ENCODE results near the gene ADAM12.

DNA sequence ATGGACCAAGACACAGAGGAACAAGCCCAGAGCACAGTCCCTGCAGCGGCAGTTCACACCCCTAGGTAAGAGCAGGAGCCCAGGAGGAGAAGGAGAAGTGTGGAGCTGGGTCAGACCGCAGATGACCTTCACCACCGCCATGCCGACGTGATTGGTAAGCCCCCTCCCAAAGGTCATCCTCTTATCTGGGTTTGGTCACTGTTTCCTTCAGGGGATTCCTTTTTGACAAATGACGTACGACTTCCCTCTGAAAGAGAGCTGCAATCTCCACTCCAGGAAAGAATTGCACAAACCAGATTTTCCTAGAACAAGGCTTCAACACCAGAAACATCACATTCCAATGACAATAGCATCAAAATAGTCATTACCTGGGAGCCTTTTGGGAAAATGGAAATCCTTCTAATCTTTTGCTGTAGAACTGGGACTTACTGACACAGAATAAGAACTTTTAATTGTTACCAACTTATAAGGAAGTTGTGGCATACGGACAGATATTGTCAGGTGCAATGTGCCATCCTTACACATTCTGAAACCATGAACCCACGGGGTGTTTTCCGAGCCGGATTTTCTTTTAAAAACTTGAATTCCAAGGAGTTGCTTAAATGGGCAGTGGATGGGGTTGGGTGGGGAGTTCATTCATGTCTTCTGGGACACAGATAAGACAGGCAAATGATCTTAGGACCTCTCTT lies 20.8 kb upstream of the ADAM12 start:
- TF ChIP-seq, protein P1, sequence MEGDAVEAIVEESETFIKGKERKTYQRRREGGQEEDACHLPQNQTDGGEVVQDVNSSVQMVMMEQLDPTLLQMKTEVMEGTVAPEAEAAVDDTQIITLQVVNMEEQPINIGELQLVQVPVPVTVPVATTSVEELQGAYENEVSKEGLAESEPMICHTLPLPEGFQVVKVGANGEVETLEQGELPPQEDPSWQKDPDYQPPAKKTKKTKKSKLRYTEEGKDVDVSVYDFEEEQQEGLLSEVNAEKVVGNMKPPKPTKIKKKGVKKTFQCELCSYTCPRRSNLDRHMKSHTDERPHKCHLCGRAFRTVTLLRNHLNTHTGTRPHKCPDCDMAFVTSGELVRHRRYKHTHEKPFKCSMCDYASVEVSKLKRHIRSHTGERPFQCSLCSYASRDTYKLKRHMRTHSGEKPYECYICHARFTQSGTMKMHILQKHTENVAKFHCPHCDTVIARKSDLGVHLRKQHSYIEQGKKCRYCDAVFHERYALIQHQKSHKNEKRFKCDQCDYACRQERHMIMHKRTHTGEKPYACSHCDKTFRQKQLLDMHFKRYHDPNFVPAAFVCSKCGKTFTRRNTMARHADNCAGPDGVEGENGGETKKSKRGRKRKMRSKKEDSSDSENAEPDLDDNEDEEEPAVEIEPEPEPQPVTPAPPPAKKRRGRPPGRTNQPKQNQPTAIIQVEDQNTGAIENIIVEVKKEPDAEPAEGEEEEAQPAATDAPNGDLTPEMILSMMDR (IDR thresholded peaks at IDR 0.05), result no peak
- no peak for TF ChIP-seq EZH2phosphoT487 (IDR thresholded peaks at IDR 0.05)
